Peyer's patch (tissue), 4 donors: Measurements from ENCODE around the gene AMER2.

ENCODE experiments used
- CTCF ChIP-seq, 6 experiments: fragments of 450-650 bp in 4 of 6; fragments of 200-600 bp in 2 of 6; sonication (generic) in 1 of 6; IDR thresholded peaks; one replicate each; pipeline ENCODE4 v1.5.1; 2017 to 2019; ENCODE audit warnings: antibody characterized with exemption in 6 of 6, mild to moderate bottlenecking in 3 of 6, moderate library complexity in 1 of 6
- POLR2A ChIP-seq, 2 donors: fragments of 450-650 bp; IDR thresholded peaks; one replicate each; pipeline ENCODE4 v1.5.1; 2017; ENCODE audit warnings: antibody characterized with exemption in 2 of 2, mild to moderate bottlenecking in 2 of 2, moderate library complexity in 2 of 2

- TF ChIP-seq CTCF (IDR thresholded peaks at IDR 0.05) (no peak), POLR2A (IDR thresholded peaks at IDR 0.05) (no peak)
Measured at GRCh38 chr13:25171170-25171516, 945 bp downstream of the AMER2 start.
